Transverse colon (tissue), 4 donors: ENCODE measurements around the gene SALL1.

Experiments used
- POLR2AphosphoS5 ChIP-seq, 3 donors: sonication (generic); formaldehyde crosslinking; IDR thresholded peaks; one replicate each; pipeline ENCODE4 v1.6.1; 2016; ENCODE audit warnings: antibody characterized with exemption in 3 of 3
- TF ChIP-seq, protein P1 (sequence below), 5 experiments: fragments of 200-600 bp in 3 of 5; fragments of 450-650 bp in 2 of 5; sonication (generic) in 3 of 5; IDR thresholded peaks; 1 replicate in 2 of 5; 2 replicates in 3 of 5; pipeline ENCODE4 v1.5.1; 2016 to 2017; ENCODE audit warnings: antibody characterized with exemption in 5 of 5, inconsistent platforms in 3 of 5, mild to moderate bottlenecking in 2 of 5, moderate library complexity in 1 of 5

DNA sequence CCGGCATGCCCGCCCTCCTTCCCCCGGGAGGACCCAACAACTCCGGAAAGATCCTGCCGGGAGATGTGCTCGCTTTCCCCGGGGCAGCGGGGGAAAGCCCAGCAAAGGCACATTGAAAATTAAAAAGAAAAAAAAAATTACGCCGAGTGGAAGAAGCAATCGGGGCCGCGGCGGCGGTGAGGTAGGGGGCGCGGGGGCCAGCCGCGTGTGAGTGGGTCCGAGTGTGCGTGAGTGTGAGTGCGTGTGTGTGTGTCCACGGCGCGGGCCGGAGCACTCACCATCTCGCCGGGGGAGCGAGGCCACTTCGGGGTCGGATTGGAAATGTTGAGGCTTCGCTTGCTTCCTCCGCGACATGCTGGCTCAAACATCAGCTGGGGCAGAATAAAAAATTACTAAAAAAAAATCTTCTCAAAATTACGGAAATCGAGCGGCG is at the start of gene SALL1:
- TF ChIP-seq, protein P1, sequence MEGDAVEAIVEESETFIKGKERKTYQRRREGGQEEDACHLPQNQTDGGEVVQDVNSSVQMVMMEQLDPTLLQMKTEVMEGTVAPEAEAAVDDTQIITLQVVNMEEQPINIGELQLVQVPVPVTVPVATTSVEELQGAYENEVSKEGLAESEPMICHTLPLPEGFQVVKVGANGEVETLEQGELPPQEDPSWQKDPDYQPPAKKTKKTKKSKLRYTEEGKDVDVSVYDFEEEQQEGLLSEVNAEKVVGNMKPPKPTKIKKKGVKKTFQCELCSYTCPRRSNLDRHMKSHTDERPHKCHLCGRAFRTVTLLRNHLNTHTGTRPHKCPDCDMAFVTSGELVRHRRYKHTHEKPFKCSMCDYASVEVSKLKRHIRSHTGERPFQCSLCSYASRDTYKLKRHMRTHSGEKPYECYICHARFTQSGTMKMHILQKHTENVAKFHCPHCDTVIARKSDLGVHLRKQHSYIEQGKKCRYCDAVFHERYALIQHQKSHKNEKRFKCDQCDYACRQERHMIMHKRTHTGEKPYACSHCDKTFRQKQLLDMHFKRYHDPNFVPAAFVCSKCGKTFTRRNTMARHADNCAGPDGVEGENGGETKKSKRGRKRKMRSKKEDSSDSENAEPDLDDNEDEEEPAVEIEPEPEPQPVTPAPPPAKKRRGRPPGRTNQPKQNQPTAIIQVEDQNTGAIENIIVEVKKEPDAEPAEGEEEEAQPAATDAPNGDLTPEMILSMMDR (IDR thresholded peaks at IDR 0.05) = no peak
- TF ChIP-seq POLR2AphosphoS5 (IDR thresholded peaks at IDR 0.05) = no peak
